Measurements from ENCODE around the gene TMEM187. TPM values are rescaled to one million over a fixed set of nuclear protein-coding genes. Genes with fewer than 3 reads are reported as not detected.

The TMEM187 gene
- total RNA-seq, 4 donors from 2014 or later, result 2.5 to 4.1 (median 3.8) TPM

DNA sequence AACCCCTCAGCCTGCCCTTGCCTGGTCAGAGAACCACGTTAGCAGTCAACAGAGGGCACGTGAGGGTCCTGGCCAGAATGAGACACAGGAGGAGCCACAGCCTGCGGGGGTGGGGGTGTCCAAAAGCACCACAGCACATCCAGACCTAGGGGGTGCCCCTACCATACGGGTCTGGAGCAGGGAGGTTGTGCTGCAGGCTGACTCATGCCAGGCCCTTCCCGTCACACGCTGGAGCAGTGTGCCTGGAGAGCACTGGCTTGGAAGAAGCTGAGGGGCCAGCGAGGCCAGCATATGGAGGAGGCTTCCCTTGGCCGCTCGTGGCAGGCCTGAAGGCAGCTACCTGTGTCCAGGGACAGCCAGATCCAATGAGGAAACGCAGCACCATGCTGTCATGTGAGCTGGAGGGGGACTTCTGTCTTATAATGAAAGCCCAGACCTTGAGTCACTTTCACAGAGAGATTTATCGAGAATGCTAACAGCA lies 48.6 kb downstream of the TMEM187 start:
- WGBS, 2 donors, result 17 to 46% methylated on average over 1 to 7 of the region's 11 CpGs
- no peaks in the 10 kb centered on the region for H3K27me3 ChIP-seq
- TF ChIP-seq, protein P1, sequence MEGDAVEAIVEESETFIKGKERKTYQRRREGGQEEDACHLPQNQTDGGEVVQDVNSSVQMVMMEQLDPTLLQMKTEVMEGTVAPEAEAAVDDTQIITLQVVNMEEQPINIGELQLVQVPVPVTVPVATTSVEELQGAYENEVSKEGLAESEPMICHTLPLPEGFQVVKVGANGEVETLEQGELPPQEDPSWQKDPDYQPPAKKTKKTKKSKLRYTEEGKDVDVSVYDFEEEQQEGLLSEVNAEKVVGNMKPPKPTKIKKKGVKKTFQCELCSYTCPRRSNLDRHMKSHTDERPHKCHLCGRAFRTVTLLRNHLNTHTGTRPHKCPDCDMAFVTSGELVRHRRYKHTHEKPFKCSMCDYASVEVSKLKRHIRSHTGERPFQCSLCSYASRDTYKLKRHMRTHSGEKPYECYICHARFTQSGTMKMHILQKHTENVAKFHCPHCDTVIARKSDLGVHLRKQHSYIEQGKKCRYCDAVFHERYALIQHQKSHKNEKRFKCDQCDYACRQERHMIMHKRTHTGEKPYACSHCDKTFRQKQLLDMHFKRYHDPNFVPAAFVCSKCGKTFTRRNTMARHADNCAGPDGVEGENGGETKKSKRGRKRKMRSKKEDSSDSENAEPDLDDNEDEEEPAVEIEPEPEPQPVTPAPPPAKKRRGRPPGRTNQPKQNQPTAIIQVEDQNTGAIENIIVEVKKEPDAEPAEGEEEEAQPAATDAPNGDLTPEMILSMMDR (IDR thresholded peaks at IDR 0.05), result no peak
- TF ChIP-seq POLR2A (IDR thresholded peaks at IDR 0.05), result no peak
- peaks cover 15 to 62% (median 20%) of the 10 kb centered on the region in 3 donors for H3K4me1 ChIP-seq
- peaks cover 0 to 13% (median 11%) of the 10 kb centered on the region in 3 donors for H3K36me3 ChIP-seq
- intact Hi-C loops (cut with DNase I), result no loop called here
- no peaks in the 10 kb centered on the region for H3K9me3 ChIP-seq
- H3K4me3 ChIP-seq, result no peak overlapping the region
- peak overlapping the region; percentile 91 to 93 (median 92) for H3K27ac ChIP-seq
- DNase-seq, result no peak

DNA sequence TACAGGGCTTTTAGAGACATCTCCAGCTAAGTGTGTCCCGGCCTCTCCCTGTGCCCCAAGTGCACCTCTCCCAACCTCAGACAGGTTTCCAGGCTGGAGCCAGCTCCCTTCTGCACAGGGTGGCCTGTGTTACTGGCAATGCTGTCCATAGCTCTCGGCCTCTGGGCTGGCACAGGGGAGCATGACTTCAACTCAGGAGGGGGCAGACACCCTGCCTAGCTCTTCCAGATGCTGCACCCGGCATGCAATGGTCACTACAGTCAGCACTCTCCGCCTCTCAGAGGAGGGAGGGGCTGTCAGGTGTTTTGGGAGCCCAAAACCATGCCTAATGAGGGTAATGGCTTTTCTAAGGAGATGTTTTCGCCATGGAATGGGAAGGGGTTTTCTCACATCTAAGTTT lies 49.6 kb downstream of the TMEM187 start:
- TF ChIP-seq POLR2A (IDR thresholded peaks at IDR 0.05), result no peak
- TF ChIP-seq, protein P1 (IDR thresholded peaks at IDR 0.05), result no peak
- H3K4me3 ChIP-seq, result no peak overlapping the region
- 94 to 100% methylated on average over 1 to 2 of the region's 5 CpGs for WGBS, 2 donors
- H3K27ac ChIP-seq, result peak overlapping the region in 2 of 4 donors; percentile 10 to 93
- H3K4me1 ChIP-seq, result peaks cover 15 to 65% (median 20%) of the 10 kb centered on the region in 3 donors
- DNase-seq, result no peak
- H3K9me3 ChIP-seq, result no peaks in the 10 kb centered on the region
- H3K27me3 ChIP-seq, result no peaks in the 10 kb centered on the region
- intact Hi-C loops (cut with DNase I), result no loop called here
- peaks cover 0 to 9% (median 4%) of the 10 kb centered on the region in 3 donors for H3K36me3 ChIP-seq

DNA sequence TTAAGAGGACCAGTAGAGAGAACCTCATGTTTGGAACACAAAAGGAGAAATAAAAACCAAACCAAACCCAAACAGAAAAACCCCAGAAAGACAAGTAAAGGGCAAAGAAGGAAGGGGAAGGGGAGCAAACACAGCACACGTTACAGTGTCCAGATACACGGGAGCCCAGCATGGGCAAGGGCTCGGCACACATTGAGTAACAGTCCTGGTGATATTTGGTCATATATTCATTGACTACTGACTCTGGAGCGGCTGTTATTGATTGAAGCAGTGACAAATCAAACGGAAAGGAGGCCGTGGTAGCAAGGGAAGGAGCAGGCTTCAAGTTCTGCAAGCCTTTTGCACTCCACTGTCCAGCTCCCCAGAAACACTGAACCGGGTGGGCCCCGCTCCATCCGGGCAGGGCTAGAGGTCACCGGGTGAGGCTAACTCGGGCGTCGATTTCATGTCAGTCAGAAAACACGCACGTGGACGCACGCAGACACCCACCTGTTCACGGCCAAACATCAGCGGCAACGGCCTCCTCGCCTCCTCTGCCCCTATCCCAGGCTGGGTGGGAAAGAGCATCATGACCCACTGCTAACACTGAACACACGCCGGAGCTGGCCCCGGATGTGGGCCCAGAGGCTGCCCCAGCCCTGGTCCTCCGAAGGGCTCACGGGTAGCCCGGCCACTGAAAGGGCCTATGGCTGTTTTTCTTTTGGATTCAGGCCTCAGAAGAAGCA lies 50.9 kb downstream of the TMEM187 start:
- no peaks in the 10 kb centered on the region for H3K27me3 ChIP-seq
- peaks cover 11 to 53% (median 12%) of the 10 kb centered on the region in 3 donors for H3K4me1 ChIP-seq
- no peaks in the 10 kb centered on the region for H3K9me3 ChIP-seq
- H3K4me3 ChIP-seq, result no peak overlapping the region
- intact Hi-C loops (cut with DNase I), result no loop called here
- H3K27ac ChIP-seq, result peak overlapping the region in 1 of 4 donors; percentile 93
- H3K36me3 ChIP-seq, result peaks cover 0 to 16% (median 0%) of the 10 kb centered on the region in 3 donors
- TF ChIP-seq, protein P1 (IDR thresholded peaks at IDR 0.05), result no peak
- no peak for TF ChIP-seq POLR2A (IDR thresholded peaks at IDR 0.05)
- 77 to 82% methylated on average over 7 to 16 of the region's 27 CpGs for WGBS, 2 donors
- no peak for DNase-seq

DNA sequence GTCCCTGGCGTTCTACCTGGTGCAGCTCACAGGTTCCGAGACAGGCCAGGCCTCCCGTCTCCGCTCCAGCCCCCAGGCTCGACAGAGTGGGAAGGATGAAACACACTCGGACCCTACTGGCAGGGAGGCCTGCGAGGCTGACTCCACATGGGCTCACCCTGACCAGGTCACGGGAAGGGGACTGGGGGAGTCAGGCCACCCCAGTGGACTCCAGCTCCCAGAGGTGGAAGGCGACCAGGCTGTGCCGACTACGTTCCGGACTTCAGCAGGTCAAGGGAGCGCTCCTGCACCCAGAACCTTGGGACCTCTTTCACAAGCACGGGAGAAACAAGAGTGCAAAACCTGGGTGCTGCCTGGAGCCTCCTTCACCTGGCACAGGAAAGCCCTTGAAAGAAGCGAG lies 51.7 kb downstream of the TMEM187 start:
- no peak for DNase-seq
- peaks cover 8 to 45% (median 11%) of the 10 kb centered on the region in 3 donors for H3K4me1 ChIP-seq
- H3K9me3 ChIP-seq, result no peaks in the 10 kb centered on the region
- no peaks in the 10 kb centered on the region for H3K27me3 ChIP-seq
- H3K36me3 ChIP-seq, result peaks cover 0 to 25% (median 0%) of the 10 kb centered on the region in 3 donors
- H3K4me3 ChIP-seq, result no peak overlapping the region
- 62 to 88% methylated on average over 2 to 4 of the region's 15 CpGs for WGBS, 2 donors
- intact Hi-C loops (cut with DNase I), result no loop called here
- TF ChIP-seq, protein P1 (IDR thresholded peaks at IDR 0.05), result no peak
- TF ChIP-seq POLR2A (IDR thresholded peaks at IDR 0.05), result no peak
- peak overlapping the region in 1 of 4 donors; percentile 77 for H3K27ac ChIP-seq

DNA sequence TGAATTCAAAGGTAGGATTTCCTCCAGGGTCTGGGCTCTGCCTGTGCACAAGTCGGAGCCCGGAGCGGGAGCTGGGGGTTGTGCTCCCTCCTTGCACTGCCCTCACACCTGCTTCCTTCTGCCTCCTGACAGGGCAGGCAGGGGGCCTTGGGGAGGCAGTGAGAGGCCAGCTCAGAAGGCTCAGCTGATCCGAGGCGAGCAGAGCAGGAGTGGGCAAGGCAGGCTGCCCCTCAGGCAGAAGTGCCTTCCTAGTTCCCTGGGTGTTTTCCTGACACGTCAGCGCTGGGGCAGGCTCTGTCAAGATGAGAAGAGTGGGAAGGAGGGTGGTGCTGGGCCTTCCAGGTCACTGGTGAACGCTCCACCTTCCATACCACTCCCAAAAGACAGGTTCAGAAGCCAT lies 52.7 kb downstream of the TMEM187 start:
- no peaks in the 10 kb centered on the region for H3K9me3 ChIP-seq
- intact Hi-C loops (cut with DNase I), result no loop called here
- no peaks in the 10 kb centered on the region for H3K27me3 ChIP-seq
- TF ChIP-seq, protein P1 (IDR thresholded peaks at IDR 0.05), result no peak
- TF ChIP-seq POLR2A (IDR thresholded peaks at IDR 0.05), result peak in 1 of 4 donors; percentile 8
- peak overlapping the region; percentile 49 to 77 (median 60) for H3K27ac ChIP-seq
- peaks cover 8 to 44% (median 11%) of the 10 kb centered on the region in 3 donors for H3K4me1 ChIP-seq
- WGBS, 2 donors, result no CpG with 5 or more reads among the region's 8 CpGs
- no peak overlapping the region for H3K4me3 ChIP-seq
- no peak for DNase-seq
- H3K36me3 ChIP-seq, result peaks cover 0 to 34% (median 0%) of the 10 kb centered on the region in 3 donors

All from esophagus squamous epithelium (tissue), 5 donors.